Immature natural killer cell (primary cell): Measurements from ENCODE around the gene SHD. TPM values are rescaled to one million over a fixed set of nuclear protein-coding genes. Genes with fewer than 3 reads are reported as not detected.
A peak's percentile ranks its signal among the peaks of the same experiment; 100 is the strongest.

Source experiments
- DNase-seq, 3 donors: peaks; one replicate each; pipeline ENCODE4 v3.0.0; 2022; ENCODE audit warnings: mixed read lengths in 1 of 3
- H3K27ac Mint-ChIP-seq, 6 donors: one replicate each; pipeline ENCODE4 v1.8.0; 2020; ENCODE audit warnings: mixed read lengths in 6 of 6, mild to moderate bottlenecking in 5 of 6, inconsistent platforms in 4 of 6, moderate library complexity in 3 of 6
- H3K27me3 Mint-ChIP-seq, 3 donors: one replicate each; pipeline ENCODE4 v1.8.0; 2020 to 2021; ENCODE audit warnings: low read depth in 3 of 3, mild to moderate bottlenecking in 3 of 3, mixed read lengths in 3 of 3, moderate library complexity in 3 of 3, inconsistent platforms in 1 of 3
- H3K36me3 Mint-ChIP-seq, 3 donors: one replicate each; pipeline ENCODE4 v1.8.0; 2020; ENCODE audit warnings: mixed read lengths in 3 of 3, inconsistent platforms in 2 of 3, mild to moderate bottlenecking in 2 of 3
- H3K4me1 Mint-ChIP-seq, 2 donors: one replicate each; pipeline ENCODE4 v1.8.0; 2020; ENCODE audit warnings: inconsistent platforms in 2 of 2, mild to moderate bottlenecking in 2 of 2, mixed read lengths in 2 of 2, moderate library complexity in 1 of 2
- H3K4me3 Mint-ChIP-seq, 5 donors: one replicate each; pipeline ENCODE4 v1.8.0; 2020; ENCODE audit warnings: mild to moderate bottlenecking in 5 of 5, mixed read lengths in 5 of 5, inconsistent platforms in 3 of 5, moderate library complexity in 3 of 5
- H3K9me3 Mint-ChIP-seq, 6 donors: one replicate each; pipeline ENCODE4 v1.8.0; 2020; ENCODE audit warnings: mild to moderate bottlenecking in 6 of 6, mixed read lengths in 6 of 6, inconsistent platforms in 4 of 6, moderate library complexity in 3 of 6
- polyA plus RNA-seq, 3 donors: library from polyadenylated mRNA; unstranded; fragments of 300-500 nt; fragmentation: Illumina TruSeq; gene quantifications; one replicate each; pipeline ENCODE4 v1.2.3, GENCODE V29; 2021

Gene SHD
- polyA plus RNA-seq, 3 donors from 2014 or later = not detected

GRCh38 chr19:4297901-4298809, 19.1 kb downstream of the SHD start:
- peaks cover 0 to 5% (median 3%) of the 10 kb centered on the region in 3 donors for H3K36me3 Mint-ChIP-seq
- H3K4me3 Mint-ChIP-seq = peak overlapping the region in 4 of 5 donors; percentile 19 to 78 (median 36)
- DNase-seq = peak; percentile 13 to 34 (median 33)
- H3K4me1 Mint-ChIP-seq = peaks cover 33 to 42% of the 10 kb centered on the region in 2 donors
- H3K9me3 Mint-ChIP-seq = no peaks in the 10 kb centered on the region
- H3K27me3 Mint-ChIP-seq = peaks cover 0 to 4% (median 0%) of the 10 kb centered on the region in 3 donors
- H3K27ac Mint-ChIP-seq = peak overlapping the region; percentile 63 to 93 (median 90)

- H3K4me1 Mint-ChIP-seq = peaks cover 40 to 48% of the 10 kb centered on the region in 2 donors
- peaks cover 0 to 7% (median 4%) of the 10 kb centered on the region in 3 donors for H3K27me3 Mint-ChIP-seq
- peak overlapping the region in 4 of 5 donors; percentile 26 to 78 (median 36) for H3K4me3 Mint-ChIP-seq
- H3K36me3 Mint-ChIP-seq = peaks cover 0 to 5% (median 3%) of the 10 kb centered on the region in 3 donors
- no peak for DNase-seq
- H3K27ac Mint-ChIP-seq = peak overlapping the region; percentile 63 to 93 (median 90)
- H3K9me3 Mint-ChIP-seq = no peaks in the 10 kb centered on the region
These were observed 19.9 kb downstream of the SHD start for GRCh38 chr19:4298810-4299550.

GRCh38 chr19:4300589-4300988, 21.5 kb downstream of the SHD start:
- H3K27ac Mint-ChIP-seq = peak overlapping the region; percentile 65 to 92 (median 86)

GRCh38 chr19:4301590-4302242, 22.6 kb downstream of the SHD start:
- Mint-ChIP-seq H3K9me3 (no peaks in the 10 kb centered on the region), H3K4me3 (peak overlapping the region; percentile 85 to 96 (median 89)), H3K27me3 (peaks cover 0 to 8% (median 7%) of the 10 kb centered on the region in 3 donors), H3K4me1 (peaks cover 44 to 60% of the 10 kb centered on the region in 2 donors), H3K36me3 (peaks cover 0 to 5% (median 3%) of the 10 kb centered on the region in 3 donors), H3K27ac (peak overlapping the region; percentile 86 to 92 (median 90))
- peak in 1 of 3 donors; percentile 5 for DNase-seq

More at GRCh38 chr19:4300589-4300988, 21.5 kb downstream of the SHD start:
- Mint-ChIP-seq H3K9me3 (no peaks in the 10 kb centered on the region), H3K4me3 (peak overlapping the region; percentile 5 to 80 (median 67)), H3K4me1 (peaks cover 44 to 56% of the 10 kb centered on the region in 2 donors), H3K36me3 (peaks cover 0 to 4% (median 3%) of the 10 kb centered on the region in 3 donors), H3K27me3 (peaks cover 0 to 7% (median 6%) of the 10 kb centered on the region in 3 donors)
- no peak for DNase-seq

- peaks cover 44 to 60% of the 10 kb centered on the region in 2 donors for H3K4me1 Mint-ChIP-seq
- H3K36me3 Mint-ChIP-seq = peaks cover 0 to 5% (median 3%) of the 10 kb centered on the region in 3 donors
- H3K27me3 Mint-ChIP-seq = peaks cover 0 to 8% (median 7%) of the 10 kb centered on the region in 3 donors
- peak within 1 kb of the TSS; percentile 85 to 96 (median 89) for H3K4me3 Mint-ChIP-seq
- peak within 1 kb of the TSS; percentile 86 to 95 (median 90) for H3K27ac Mint-ChIP-seq
- peak; percentile 35 to 38 (median 37) for DNase-seq
- no peaks in the 10 kb centered on the region for H3K9me3 Mint-ChIP-seq
These were observed 23.2 kb downstream of the SHD start, which contains the start of gene TMIGD2 for GRCh38 chr19:4302243-4302640. TSS of gene TMIGD2 (minus strand) at chr19:4302389. CDS start at chr19:4302385, 4 bp downstream.

GRCh38 chr19:4303819-4304537, 24.9 kb downstream of the SHD start:
- H3K4me3 Mint-ChIP-seq = peak overlapping the region; percentile 79 to 96 (median 85)
- no peaks in the 10 kb centered on the region for H3K9me3 Mint-ChIP-seq
- peaks cover 39 to 49% of the 10 kb centered on the region in 2 donors for H3K4me1 Mint-ChIP-seq
- H3K27me3 Mint-ChIP-seq = peaks cover 0 to 8% (median 6%) of the 10 kb centered on the region in 3 donors
- H3K27ac Mint-ChIP-seq = peak overlapping the region; percentile 81 to 95 (median 92)
- peaks cover 0 to 3% (median 0%) of the 10 kb centered on the region in 3 donors for H3K36me3 Mint-ChIP-seq
- peak; percentile 68 to 70 (median 68) for DNase-seq

GRCh38 chr19:4304538-4305256, 25.6 kb downstream of the SHD start, which contains the start of gene FSD1:
TSS of gene FSD1 (plus strand) at chr19:4304598. CDS start at chr19:4304747, 149 bp downstream.
- Mint-ChIP-seq H3K27me3 (peaks cover 0 to 8% (median 6%) of the 10 kb centered on the region in 3 donors), H3K36me3 (peaks cover 0 to 3% (median 0%) of the 10 kb centered on the region in 3 donors), H3K9me3 (no peaks in the 10 kb centered on the region), H3K4me3 (peak within 1 kb of the TSS; percentile 79 to 96 (median 85)), H3K27ac (peak within 1 kb of the TSS; percentile 81 to 95 (median 92)), H3K4me1 (peaks cover 37 to 46% of the 10 kb centered on the region in 2 donors)
- DNase-seq = peak; percentile 69 to 75 (median 70)

- Mint-ChIP-seq H3K4me1 (peaks cover 37 to 46% of the 10 kb centered on the region in 2 donors), H3K27me3 (peaks cover 0 to 8% (median 6%) of the 10 kb centered on the region in 3 donors), H3K9me3 (no peaks in the 10 kb centered on the region), H3K4me3 (peak overlapping the region; percentile 47 to 77 (median 58)), H3K36me3 (peaks cover 0 to 3% (median 0%) of the 10 kb centered on the region in 3 donors), H3K27ac (peak overlapping the region in 1 of 6 donors; percentile 51)
- no peak for DNase-seq
These were observed 26.2 kb downstream of the SHD start for GRCh38 chr19:4305257-4305612.

GRCh38 chr19:4305659-4306058, 26.6 kb downstream of the SHD start:
- H3K27me3 Mint-ChIP-seq = peaks cover 0 to 8% (median 6%) of the 10 kb centered on the region in 3 donors
- H3K36me3 Mint-ChIP-seq = peaks cover 0 to 3% (median 0%) of the 10 kb centered on the region in 3 donors
- H3K27ac Mint-ChIP-seq = peak overlapping the region in 1 of 6 donors; percentile 51
- H3K9me3 Mint-ChIP-seq = no peaks in the 10 kb centered on the region
- no peak for DNase-seq
- peaks cover 33 to 43% of the 10 kb centered on the region in 2 donors for H3K4me1 Mint-ChIP-seq
- H3K4me3 Mint-ChIP-seq = peak overlapping the region; percentile 47 to 77 (median 58)

- Mint-ChIP-seq H3K9me3 (no peaks in the 10 kb centered on the region), H3K27ac (no peak overlapping the region), H3K4me1 (peaks cover 0 to 7% of the 10 kb centered on the region in 2 donors), H3K4me3 (no peak overlapping the region), H3K36me3 (peaks cover 0 to 3% (median 0%) of the 10 kb centered on the region in 3 donors), H3K27me3 (peaks cover 0 to 5% (median 2%) of the 10 kb centered on the region in 3 donors)
- peak in 1 of 3 donors; percentile 7 for DNase-seq
These were observed 31.4 kb downstream of the SHD start for GRCh38 chr19:4310247-4311121.

GRCh38 chr19:4313847-4314490, 34.9 kb downstream of the SHD start:
- no peaks in the 10 kb centered on the region for H3K4me1 Mint-ChIP-seq
- no peak overlapping the region for H3K27ac Mint-ChIP-seq

More at GRCh38 chr19:4313847-4314490, 34.9 kb downstream of the SHD start:
- Mint-ChIP-seq H3K27me3 (peaks cover 0 to 6% (median 0%) of the 10 kb centered on the region in 3 donors), H3K9me3 (no peaks in the 10 kb centered on the region), H3K4me3 (no peak overlapping the region), H3K36me3 (peaks cover 0 to 8% (median 8%) of the 10 kb centered on the region in 3 donors)
- no peak for DNase-seq
